HEK293T (cell line): Measurements from ENCODE around the gene GLTP.

ENCODE experiments used
- ARNT ChIP-seq: fragments of 450-650 bp; IDR thresholded peaks from 2 replicates; pipeline ENCODE4 v1.6.1; 2017; ENCODE audit warnings: mild to moderate bottlenecking
- BHLHE40 ChIP-seq: fragments of 450-650 bp; IDR thresholded peaks from 2 replicates; pipeline ENCODE4 v1.6.1; 2016; ENCODE audit warnings: mild to moderate bottlenecking, moderate library complexity, borderline replicate concordance
- CTBP1 ChIP-seq: fragments of 450-650 bp; IDR thresholded peaks from 2 replicates; pipeline ENCODE4 v1.6.1; 2016; ENCODE audit warnings: borderline replicate concordance
- FOXA1 ChIP-seq: fragments of 450-650 bp; IDR thresholded peaks from 2 replicates; pipeline ENCODE4 v1.6.1; 2016; ENCODE audit warnings: mild to moderate bottlenecking
- FOXK2 ChIP-seq: fragments of 450-650 bp; IDR thresholded peaks from 2 replicates; pipeline ENCODE4 v1.6.1; 2016; ENCODE audit warnings: mild to moderate bottlenecking
- FOXM1 ChIP-seq: fragments of 450-650 bp; IDR thresholded peaks from 2 replicates; pipeline ENCODE4 v1.6.1; 2017; ENCODE audit warnings: mild to moderate bottlenecking, borderline replicate concordance
- HDGF ChIP-seq: fragments of 450-650 bp; IDR thresholded peaks from 2 replicates; pipeline ENCODE4 v1.6.1; 2017; ENCODE audit warnings: antibody characterized with exemption, borderline replicate concordance
- PKNOX1 ChIP-seq: fragments of 450-650 bp; IDR thresholded peaks from 2 replicates; pipeline ENCODE4 v1.6.1; 2016
- SP1 ChIP-seq: fragments of 450-650 bp; IDR thresholded peaks from 2 replicates; pipeline ENCODE4 v1.6.1; 2017
- SUZ12 ChIP-seq: fragments of 450-650 bp; IDR thresholded peaks from 2 replicates; pipeline ENCODE4 v1.6.1; 2016; ENCODE audit warnings: mild to moderate bottlenecking
- TARDBP ChIP-seq: fragments of 450-650 bp; IDR thresholded peaks from 2 replicates; pipeline ENCODE4 v1.6.1; 2016

GRCh38 chr12:109921982-109922381 is 41.6 kb upstream of the GLTP start:
- TF ChIP-seq SP1, result no peak
- no peak for TF ChIP-seq FOXA1
- no peak for TF ChIP-seq FOXM1
- TF ChIP-seq ARNT, result no peak
- no peak for TF ChIP-seq SUZ12
- TF ChIP-seq FOXK2, result no peak
- TF ChIP-seq CTBP1, result no peak
- TF ChIP-seq HDGF, result no peak
- no peak for TF ChIP-seq BHLHE40
- no peak for TF ChIP-seq TARDBP
- TF ChIP-seq PKNOX1, result no peak
